GM21576 (cell line): ENCODE data around the gene SYT4.
"Not testable (repeated sequence)": the region's sequence is repeated elsewhere in the genome, so short reads cannot be mapped to it uniquely, and the experiment has no call there.

Experiments
- ATAC-seq: cut with Tn5 transposase; IDR thresholded peaks from one replicate; pipeline ENCODE4 v1.9.1; 2021; ENCODE audit warnings: mild to moderate bottlenecking, moderate library complexity; ENCODE audit not compliant: unreplicated experiment

SYT4 gene, protein sequence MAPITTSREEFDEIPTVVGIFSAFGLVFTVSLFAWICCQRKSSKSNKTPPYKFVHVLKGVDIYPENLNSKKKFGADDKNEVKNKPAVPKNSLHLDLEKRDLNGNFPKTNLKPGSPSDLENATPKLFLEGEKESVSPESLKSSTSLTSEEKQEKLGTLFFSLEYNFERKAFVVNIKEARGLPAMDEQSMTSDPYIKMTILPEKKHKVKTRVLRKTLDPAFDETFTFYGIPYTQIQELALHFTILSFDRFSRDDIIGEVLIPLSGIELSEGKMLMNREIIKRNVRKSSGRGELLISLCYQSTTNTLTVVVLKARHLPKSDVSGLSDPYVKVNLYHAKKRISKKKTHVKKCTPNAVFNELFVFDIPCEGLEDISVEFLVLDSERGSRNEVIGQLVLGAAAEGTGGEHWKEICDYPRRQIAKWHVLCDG

DNA sequence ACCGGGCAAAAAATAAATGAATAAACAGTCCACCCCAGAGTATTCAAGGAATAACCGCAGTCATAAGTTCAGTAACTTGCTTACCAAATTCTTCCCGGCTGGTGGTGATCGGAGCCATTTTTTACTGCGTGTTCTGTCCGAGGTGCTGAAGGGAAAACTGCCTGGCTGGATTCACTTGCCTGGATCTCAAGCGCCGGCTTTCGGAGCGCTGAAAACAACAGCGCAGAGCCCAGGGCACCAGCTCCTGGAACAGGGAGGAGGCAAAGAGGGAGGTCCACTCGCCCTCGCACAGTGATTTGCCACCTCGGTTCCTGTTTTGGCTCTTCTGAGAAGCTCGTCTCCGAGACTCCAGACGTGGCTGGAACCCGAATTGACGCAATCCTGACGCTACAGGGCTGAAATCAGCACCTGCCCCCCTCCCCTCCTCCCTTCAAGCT, at the start of gene SYT4:
Gene SYT4, minus strand, starts transcription at position 327 of the 437 bp plus-strand sequence. Its CDS starts 209 bp downstream, at position 118.
- no peak for ATAC-seq

DNA sequence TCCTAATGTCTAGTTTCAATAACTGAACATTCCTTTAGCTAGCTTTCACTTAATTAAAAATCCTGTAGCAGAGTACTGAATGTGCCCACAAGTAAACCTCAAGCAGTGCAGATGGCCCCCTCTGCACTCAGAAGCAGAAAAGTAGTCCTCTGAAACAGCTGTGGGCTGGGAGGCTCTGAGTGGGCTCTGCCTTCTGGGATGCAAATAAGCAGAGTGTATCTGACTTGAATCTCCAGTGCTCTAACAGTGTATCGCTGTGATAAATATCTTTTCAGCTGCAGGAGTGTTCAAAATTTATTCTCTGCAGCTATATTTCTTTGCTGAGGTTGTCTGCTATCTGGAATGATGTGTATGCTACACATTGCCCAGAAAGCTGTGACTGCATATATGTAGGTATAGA, 44.8 kb upstream of the SYT4 start:
- ATAC-seq: no peak

DNA sequence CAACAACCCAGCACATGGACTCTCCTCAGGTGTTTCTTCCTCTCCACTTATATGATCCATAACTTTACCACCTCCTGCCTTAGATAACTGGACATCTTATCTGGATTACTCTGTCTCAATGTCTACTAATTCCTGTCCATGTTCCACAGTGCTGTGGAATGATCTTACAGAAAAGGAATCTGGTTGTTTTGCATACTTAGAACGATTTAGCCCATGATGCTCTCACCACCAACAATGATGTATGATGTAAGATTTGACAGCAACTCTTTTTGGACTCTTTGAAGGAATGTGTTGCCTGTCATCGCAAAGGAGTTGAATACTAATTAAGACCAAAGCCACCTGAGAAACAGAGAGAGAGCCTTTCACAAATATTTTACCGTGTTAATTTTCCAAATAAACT, 37.7 kb upstream of the SYT4 start:
- ATAC-seq: no peak

DNA sequence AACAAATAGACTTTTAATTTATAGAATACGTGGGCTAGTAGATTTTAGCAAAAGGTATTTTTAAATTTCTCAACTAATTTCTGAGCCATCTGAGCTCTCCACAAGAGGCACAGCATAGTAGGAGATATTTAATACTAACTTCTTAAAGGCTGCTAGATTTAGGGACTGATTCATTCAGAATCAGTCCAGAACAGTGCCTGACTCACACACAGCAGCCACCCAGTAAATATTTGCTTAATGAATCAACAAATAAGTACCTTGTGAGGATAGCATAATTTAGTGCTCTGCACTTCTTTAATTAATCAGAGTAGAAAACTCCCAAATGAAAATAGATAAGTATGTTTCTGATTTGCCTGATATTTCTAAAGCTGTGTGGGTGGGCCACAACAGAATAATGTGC, 35.6 kb upstream of the SYT4 start:
- no peak for ATAC-seq

DNA sequence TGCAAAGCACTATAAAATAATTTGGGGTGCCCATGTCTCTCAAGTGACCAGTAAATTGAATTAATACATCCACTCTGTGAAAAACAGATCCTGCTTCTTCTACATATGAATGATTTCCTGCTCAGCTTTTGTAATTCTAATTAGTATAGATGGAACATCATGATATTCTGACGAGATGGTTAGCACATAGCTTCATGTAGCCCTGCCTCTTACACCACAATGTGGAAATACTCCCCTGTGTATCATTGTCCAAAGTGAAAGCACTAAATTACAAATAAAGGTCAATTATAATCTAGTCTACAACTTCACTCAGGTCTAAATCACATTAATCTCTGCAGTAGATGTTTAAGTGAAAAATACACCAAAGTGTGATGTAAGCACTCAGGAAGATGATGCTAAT, 32.9 kb upstream of the SYT4 start:
- ATAC-seq: no peak

DNA sequence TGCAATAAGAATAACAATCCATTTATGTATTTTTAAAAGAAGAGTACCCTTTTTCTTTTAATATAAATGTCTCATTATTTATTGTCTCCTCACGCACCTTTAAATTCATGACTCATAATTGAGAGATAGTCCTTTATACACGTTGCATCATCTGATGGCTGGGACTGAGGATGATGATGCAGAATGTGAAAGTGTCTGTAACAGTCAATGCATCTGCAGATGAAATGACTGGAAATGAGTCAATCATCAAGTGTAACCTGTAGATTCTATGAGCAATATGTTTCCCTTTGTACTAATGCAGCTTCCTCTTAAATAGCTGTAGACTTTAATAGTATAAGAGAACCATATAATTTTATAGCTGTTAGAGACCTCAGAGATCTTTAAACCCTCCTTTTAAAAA, 26.1 kb upstream of the SYT4 start:
- ATAC-seq: no peak

DNA sequence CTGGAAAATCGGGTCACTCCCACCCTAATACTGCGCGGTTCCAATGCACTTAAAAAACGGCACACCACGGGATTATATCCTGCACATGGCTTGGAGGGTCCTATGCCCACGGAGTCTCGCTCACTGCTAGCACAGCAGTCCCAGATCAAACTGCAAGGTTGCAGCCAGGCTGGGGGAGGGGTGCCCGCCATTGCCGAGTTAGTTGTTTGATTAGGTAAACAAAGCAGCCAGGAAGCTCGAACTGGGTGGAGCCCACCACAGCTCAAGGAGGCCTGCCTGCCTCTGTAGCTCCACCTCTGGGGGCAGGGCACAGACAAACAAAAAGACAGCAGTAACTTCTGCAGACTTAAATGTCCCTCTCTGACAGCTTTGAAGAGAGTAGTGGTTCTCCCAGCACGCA, 8.9 kb upstream of the SYT4 start:
- ATAC-seq: not testable (repeated sequence)

DNA sequence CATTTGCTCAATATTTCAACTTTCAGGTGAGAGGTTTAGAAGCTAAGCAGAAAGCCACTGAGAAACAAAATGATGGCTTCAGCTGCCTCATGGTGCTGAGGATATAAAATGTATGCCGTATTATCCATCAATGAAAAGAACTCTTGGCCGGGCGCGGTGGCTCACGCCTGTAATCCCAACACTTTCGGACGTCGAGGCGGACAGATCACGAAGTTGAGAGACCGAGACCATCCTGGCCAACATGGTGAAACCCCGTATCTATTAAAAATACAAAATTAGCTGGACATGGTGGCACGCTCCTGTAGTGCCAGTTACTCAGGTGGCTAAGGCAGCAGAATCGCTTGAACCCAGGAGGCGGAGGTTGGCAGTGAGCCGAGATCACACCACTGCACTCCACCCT, 6.0 kb upstream of the SYT4 start:
- ATAC-seq: no peak

DNA sequence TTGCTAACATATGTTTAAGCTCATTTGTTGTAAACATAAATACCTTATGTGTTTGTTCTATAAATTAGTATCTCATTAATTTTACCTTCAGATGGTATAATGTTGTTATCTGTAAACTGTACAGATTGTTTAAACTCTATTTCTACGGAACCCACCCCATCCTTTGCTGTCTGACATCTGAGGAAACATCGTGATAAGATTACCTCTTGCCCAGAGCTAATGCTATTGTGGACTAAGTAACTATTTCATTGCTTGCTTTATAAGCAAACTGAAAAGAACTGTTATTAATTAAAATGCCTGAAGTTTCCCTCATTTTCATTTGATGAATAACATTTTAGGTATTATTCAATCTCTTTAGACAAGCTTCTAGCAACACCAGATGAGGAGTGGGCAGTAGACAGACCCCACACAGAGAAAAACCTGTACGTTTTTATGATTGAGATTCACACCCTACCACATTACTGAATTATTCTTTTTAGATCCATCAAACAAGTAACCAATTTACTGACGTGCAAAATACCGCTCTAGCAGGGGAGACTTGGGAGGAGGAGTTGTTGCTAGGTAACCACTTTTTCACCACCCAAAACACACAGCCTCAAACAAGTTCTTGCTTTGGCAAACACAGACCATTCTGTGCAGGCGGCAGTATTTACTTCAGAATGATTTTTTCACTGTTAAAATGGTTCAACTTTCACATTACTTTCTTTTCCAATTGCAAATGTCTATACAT, 1.9 kb upstream of the SYT4 start:
- no peak for ATAC-seq

DNA sequence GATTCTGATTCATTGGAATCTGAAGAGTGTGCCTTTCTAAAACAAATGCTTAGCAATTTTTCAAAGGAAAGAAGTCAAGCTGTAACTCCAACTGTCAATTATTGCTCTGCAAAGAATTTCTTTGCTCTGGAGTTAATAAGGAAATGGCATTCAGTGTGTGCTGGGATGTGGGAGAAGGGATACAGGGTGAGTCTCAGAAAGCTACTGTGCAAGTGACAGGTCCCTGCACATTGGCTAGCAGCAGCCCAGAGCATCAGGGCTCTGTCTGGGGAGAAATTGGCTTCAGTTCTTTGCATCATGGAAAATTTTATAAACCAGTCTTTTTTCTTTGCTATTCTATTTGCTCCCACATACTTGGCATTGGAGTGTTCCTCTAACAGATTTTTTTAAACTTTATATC, 1.1 kb upstream of the SYT4 start:
- ATAC-seq: no peak

DNA sequence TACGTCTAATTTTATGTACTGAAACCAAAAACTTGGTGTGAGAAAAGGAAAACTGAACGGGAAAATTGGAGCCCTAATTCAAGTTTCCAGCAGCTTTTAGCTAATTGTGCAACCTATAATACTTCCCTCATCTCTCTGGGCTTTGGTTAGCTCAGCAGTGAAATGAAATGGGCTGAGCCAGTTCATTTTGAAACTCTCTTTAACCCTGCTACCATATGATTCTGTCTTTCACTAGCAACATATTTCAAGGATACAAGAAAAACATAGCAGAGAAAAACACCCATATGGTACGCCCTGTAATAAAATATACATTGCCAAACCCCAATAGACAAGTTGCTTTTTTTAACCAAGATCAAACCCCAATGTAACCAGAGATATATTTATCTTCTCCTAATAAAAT, 799 bp downstream of the SYT4 start:
- no peak for ATAC-seq

DNA sequence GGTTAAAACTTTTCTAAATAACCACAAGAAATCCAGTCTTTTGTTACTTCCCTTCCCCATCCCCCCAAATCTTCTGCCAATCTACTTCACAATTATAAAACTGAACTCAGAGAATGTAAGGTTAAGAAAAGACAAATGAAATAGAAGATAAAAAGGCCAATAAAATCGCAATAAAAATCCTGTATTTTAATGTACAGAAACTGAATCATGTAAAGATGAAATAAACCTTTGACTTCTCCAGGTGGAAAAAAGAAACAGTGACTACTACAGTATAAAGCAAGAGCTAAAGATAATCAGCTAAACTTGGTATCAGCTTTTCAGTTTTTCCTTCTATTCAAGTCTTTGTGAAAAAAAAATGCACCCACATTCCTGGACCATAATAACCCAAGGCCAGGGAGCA, 1.7 kb downstream of the SYT4 start:
- ATAC-seq: no peak

DNA sequence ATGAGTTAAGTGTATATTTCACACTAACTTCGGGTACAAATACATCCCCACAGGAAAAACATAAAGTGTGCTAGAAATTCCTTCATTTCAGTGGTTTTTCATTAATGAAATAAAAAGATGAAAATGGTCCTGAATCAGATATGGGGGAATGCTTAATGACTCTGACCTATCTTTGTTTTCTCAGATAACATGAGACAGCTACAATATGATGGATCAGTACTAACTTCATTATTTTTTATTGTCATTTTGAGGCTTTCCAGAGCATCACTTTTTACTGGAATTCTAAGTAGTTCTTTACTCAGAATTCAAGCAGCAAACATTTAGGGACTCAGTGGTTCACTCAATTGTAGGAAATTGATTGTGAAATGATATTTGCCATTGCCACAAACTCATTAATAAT, 2.8 kb downstream of the SYT4 start:
- ATAC-seq: no peak

DNA sequence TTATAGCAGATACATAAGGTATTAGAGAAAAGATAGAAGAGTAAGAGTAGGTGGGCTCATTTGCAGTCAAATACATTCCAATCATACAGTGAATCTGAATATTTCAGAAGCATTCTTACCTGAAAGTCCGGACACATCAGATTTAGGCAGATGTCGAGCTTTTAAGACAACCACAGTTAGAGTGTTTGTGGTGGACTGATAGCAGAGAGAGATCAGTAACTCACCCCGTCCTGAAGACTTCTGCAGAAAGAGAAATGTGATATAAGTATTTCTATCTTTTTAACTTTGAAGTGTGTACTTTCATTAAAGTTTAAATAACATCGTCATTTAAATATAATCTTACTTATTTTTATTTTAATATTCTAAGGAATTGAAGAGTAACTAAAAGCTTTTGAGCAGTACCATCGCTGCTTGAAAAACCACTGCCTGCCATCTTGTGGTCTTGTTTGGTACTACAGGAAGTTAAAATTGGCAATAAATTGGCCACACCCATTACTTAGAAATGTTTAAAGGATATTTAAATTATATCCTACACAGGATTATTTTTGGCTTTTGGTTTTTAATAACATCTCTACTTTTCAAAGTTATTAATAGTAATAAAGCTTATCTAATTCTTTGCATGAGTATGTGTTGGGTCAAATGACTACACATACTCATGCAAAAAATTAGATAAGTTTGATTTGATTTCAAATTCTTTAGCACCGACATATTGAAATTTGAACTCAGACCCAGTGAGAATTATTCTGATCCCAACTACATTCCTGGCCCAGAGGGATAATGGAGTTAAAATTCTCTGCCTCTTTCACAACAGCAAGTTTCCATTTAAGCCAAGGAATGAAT, 5.5 kb downstream of the SYT4 start:
- no peak for ATAC-seq

DNA sequence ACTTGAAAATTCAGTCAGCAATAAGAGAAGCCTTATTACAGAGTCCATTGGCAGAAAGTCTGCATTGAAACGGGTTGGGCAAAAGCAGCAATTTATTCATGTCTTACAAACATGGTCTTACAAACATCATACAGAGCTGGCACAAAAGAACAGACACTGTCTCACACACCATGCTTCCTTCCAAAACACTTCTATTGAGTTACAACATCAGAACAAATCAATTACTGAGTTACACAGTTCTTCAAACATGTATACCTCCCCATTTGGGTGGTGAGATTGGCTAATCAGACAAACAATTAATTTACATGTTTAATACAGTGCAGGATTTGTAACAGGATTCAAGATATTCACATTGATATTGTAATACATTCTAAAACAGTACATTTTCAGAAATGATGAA, 9.5 kb downstream of the SYT4 start:
- ATAC-seq: no peak

DNA sequence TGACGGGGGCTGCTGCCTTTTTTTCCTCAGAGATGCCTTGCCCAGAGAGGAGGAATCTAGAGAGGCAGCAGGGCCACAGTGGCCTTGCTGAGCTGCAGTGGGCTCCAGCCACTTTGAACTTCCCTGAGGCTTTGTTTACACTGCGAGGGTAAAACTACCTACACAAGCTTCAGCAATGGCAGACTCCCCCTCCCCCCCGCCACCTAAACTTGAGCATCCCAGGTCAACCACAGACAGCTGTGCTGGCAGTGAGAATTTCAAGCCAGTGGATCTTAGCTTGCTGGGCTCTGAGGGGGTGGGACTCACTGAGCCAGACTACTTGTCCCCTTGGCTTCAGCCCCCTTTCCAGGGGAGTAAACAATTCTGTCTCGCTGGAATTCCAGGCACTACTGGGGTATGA, 11.8 kb downstream of the SYT4 start:
- ATAC-seq: no peak

DNA sequence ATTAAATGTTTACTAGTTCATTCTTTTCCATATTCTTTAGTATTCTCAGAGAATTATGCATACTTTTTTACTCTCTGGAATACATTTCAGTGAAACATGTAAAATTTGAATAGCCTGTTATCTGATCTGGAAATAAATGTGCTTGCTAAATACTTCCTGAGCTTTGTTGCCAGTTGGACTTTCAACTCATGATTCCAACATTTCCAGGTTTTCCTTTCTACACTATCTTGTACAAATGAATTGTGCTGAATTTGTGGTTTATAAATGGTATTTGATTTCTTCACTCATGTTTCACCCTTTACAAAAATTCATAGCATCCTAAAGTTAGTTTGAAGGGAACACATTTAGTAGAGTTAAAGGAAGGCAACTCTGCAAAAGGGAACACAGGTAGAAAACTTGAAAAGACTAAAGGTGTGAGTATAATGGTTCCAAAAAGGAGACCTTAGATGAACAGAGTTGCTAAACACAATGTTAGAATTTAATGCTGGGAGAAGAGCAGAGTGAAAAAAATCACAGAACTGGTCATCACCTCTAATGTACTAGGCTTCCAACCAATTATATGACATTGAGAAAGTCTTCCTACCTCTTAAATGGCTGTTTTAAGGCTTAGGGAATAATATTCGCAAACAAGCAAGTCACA, 28.6 kb downstream of the SYT4 start:
- no peak for ATAC-seq

DNA sequence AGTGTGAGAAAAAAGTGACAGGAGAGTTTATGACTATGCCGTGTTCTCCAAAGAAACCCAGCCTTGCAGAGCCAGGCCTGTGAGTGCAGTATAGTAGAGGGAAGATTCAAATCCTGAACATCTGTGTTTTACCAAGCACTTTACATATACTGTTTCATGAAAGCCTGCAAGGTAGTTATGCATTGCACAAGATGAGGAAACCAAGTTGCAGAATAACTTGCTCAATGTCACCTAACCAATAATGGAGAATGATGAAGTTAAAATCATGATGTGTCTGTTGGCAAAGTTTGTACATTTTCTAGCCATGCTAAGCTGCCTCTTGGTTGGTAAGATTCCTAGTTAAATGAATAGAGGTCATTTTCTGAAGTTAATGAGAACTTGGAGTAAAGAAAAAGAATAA, 29.3 kb downstream of the SYT4 start:
- ATAC-seq: no peak

DNA sequence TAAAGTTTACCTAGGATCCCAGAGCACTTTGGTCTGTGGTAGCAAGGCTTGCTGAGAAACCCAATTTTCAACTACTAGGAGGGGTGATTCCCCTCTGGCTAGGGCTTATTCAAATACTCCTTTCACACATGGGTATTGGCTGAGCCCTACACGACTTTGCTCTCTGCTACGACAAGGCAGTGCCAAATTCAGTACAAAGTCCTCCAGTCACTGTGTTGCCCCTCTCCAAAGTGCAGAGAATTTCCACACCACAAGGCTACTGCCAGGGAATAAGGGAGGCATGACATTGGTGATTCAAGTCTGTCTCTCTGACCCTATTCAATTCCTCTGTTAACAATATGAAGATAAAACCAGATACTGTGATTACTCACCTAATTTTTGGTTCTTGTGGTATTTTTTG, 38.9 kb downstream of the SYT4 start:
- ATAC-seq: no peak

DNA sequence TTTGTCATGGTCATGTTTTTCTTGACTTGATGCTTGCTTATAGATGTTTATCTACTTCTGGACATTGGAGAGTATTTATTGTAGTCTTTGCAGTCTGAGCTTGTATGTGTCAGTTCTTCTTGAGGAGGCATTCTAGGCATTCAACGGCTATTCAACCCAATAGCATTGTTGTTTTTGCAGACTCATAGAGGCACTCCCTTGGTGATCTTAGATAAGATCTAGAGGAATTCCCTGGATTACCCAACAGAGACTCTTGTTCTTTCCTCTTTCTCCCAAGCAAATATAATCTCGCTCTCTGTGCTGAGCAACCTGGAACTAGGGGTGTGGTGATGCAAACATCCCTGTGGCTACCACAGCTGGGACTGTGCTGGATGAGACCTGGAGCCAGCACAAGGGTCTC, 40.4 kb downstream of the SYT4 start:
- ATAC-seq: no peak

DNA sequence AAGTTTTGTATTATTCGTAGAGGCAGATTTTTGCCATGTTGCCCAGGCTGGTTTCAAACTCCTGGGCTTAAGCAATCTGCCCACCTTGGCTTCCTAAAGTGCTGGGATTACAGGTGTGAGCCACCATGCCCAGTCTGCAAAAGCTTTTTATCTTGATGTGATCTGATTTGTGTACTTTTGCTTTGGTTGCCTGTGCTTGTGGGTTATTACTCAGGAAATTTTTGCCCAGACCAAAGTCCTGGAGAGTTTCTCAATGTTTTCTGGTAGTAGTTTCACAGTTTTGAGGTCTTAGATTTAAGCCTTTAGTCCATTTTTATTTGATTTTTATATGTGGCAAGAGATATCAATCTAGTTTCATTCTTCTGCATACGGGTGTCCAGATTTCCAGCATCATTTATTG, 42.4 kb downstream of the SYT4 start:
- no peak for ATAC-seq
